Adrenal gland (tissue), 12 donors: ENCODE results near the gene RFLNA. TPM values are rescaled to one million over a fixed set of nuclear protein-coding genes. Genes with fewer than 3 reads are reported as not detected.

Experiments used
- DNase-seq, 7 donors: peaks; one replicate each; pipeline ENCODE4 v3.0.0-alpha.2; 2019 to 2020
- H3K27ac ChIP-seq, 5 donors: fragments of 200-600 bp; sonication (generic) in 4 of 5; 1 replicate in 3 of 5; 2 replicates in 2 of 5; pipeline versions ENCODE4 v1.5.1 to v1.8.0; 2016 to 2020; ENCODE audit warnings: mild to moderate bottlenecking in 1 of 5
- H3K27me3 ChIP-seq: fragments of 200-600 bp; 2 replicates; pipeline ENCODE4 v1.8.0; 2021
- H3K36me3 ChIP-seq, 2 donors: fragments of 200-600 bp; replicated peaks in 1 of 2; 1 replicate in 1 of 2; 2 replicates in 1 of 2; pipeline versions ENCODE4 v1.5.1 to v1.8.0; 2018 to 2022
- H3K4me1 ChIP-seq, 2 donors: fragments of 200-600 bp; replicated peaks in 1 of 2; 1 replicate in 1 of 2; 2 replicates in 1 of 2; pipeline versions ENCODE4 v1.5.1 to v1.8.0; 2018 to 2021
- H3K4me3 ChIP-seq, 4 donors: fragments of 200-600 bp; sonication (generic) in 3 of 4; one replicate each; pipeline ENCODE4 v1.5.1; 2016 to 2018
- H3K9me3 ChIP-seq, 3 donors: fragments of 200-600 bp; sonication (generic) in 1 of 3; replicated peaks in 1 of 3; 1 replicate in 2 of 3; 2 replicates in 1 of 3; pipeline versions ENCODE4 v1.5.1 to v1.8.0; 2016 to 2021
- POLR2A ChIP-seq, 2 donors: fragments of 450-650 bp; IDR thresholded peaks; one replicate each; pipeline ENCODE4 v1.6.1; 2017; ENCODE audit warnings: antibody characterized with exemption in 2 of 2, mild to moderate bottlenecking in 2 of 2, moderate library complexity in 1 of 2
- WGBS, 4 donors: extraction: QIAGEN DNeasy Blood & Tissue Kit in 2 of 4; methylation state at CpG; one replicate each; pipeline versions ENCODE4 v1.1.5 to v1.1.7; 2013 to 2017; 5-methylcytosine and 5-hydroxymethylcytosine counted together
- intact Hi-C, 2 donors: fragments of 100-400 bp; cut with DNase I; formaldehyde crosslinking; loops; one replicate each; pipeline versions ENCODE4 v1.14.1 to v1.15.0; 2022 to 2023
- polyA plus RNA-seq, 3 donors: library from polyadenylated mRNA; stranded (reverse); fragments of 200-250 nt in 2 of 3; fragments of 350-450 nt in 1 of 3; fragmentation: Illumina TruSeq in 1 of 3; extraction: RNeasy Lipid Tissue Mini Kit (QIAGEN cat#74804) in 1 of 3; gene quantifications; one replicate each; pipeline ENCODE4 v1.2.3, GENCODE V29; 2013 to 2014
- total RNA-seq, 9 donors: library from RNA; depleted of rRNA in 4 of 9; stranded (reverse); fragments of >200 nt in 4 of 9; fragments of 120-200 nt in 1 of 9; fragmentation: NEBNext Ultra II Directional in 1 of 9; extraction: Animal tissue kit (Norgen Biotek cat#: 25700) in 1 of 9; gene quantifications; one replicate each; pipeline versions ENCODE4 v1.1.0 to v1.2.4, GENCODE V29; 2013 to 2023
- TF ChIP-seq, protein P1 (sequence below), 6 experiments: fragments of 450-650 bp in 4 of 6; fragments of 200-600 bp in 2 of 6; sonication (generic) in 1 of 6; IDR thresholded peaks; 1 replicate in 5 of 6; 2 replicates in 1 of 6; pipeline versions ENCODE4 v1.5.1 to v1.8.0; 2016 to 2021; ENCODE audit warnings: antibody characterized with exemption in 6 of 6, mild to moderate bottlenecking in 2 of 6, moderate library complexity in 1 of 6
- donor health status: healthy with polysubstance abuse.
- donor health status: Bipolar disorder and iron deficiency.
- donor health status: DM: yes; HTN: yes; CAD: no.
- donor health status: DM: no; HTN: no; CAD: no.
- donor health status: DM: no; HTN: no; CAD: no.
- donor health status: DM: yes; HTN: yes; CAD: no.

RFLNA gene
- total and polyA plus RNA-seq, 12 donors = 0.38 to 3.9 (median 1.4) TPM; not detected in 1

DNA sequence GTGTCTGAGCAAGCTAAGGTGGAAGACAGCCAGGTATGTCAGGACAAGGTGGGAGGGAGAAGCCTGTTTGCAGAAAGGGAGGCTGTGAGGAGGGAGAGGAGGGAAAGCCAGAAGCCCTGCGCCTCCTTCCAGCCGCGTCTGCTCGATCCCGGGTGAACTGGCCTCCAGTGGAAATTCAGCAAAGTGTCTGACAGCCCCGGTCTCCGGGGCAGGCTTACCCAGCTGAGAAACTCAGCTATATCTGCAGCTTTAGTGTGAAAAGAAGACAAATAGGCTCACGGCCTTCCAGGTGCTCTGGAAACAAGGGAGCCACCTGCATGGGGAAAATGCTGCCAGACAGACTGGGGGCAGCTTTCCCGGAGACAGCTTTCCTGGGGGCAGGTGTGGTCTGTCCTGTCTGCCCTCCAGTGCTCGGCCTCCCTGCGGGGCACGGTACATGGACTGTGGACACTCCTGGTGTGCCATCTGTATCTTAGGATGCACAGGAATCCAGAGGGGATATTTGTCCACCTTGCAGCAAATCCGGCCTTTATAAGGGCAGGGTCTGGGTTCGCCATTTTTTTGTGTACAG lies 6.3 kb downstream of the RFLNA start:
- 75 to 78% (median 77%) methylated on average over 13 to 14 of the region's 14 CpGs for WGBS, 4 donors
- Histone ChIP-seq H3K4me3 (no peak overlapping the region), H3K4me1 (no peaks in the 10 kb centered on the region), H3K9me3 (no peaks in the 10 kb centered on the region), H3K27me3 (peaks cover 5% of the 10 kb centered on the region), H3K27ac (no peak overlapping the region), H3K36me3 (no peaks in the 10 kb centered on the region)
- intact Hi-C loops = no loop called here
- TF ChIP-seq, protein P1, sequence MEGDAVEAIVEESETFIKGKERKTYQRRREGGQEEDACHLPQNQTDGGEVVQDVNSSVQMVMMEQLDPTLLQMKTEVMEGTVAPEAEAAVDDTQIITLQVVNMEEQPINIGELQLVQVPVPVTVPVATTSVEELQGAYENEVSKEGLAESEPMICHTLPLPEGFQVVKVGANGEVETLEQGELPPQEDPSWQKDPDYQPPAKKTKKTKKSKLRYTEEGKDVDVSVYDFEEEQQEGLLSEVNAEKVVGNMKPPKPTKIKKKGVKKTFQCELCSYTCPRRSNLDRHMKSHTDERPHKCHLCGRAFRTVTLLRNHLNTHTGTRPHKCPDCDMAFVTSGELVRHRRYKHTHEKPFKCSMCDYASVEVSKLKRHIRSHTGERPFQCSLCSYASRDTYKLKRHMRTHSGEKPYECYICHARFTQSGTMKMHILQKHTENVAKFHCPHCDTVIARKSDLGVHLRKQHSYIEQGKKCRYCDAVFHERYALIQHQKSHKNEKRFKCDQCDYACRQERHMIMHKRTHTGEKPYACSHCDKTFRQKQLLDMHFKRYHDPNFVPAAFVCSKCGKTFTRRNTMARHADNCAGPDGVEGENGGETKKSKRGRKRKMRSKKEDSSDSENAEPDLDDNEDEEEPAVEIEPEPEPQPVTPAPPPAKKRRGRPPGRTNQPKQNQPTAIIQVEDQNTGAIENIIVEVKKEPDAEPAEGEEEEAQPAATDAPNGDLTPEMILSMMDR (IDR thresholded peaks at IDR 0.05) = no peak
- no peak for TF ChIP-seq POLR2A (IDR thresholded peaks at IDR 0.05)
- DNase-seq = no peak

DNA sequence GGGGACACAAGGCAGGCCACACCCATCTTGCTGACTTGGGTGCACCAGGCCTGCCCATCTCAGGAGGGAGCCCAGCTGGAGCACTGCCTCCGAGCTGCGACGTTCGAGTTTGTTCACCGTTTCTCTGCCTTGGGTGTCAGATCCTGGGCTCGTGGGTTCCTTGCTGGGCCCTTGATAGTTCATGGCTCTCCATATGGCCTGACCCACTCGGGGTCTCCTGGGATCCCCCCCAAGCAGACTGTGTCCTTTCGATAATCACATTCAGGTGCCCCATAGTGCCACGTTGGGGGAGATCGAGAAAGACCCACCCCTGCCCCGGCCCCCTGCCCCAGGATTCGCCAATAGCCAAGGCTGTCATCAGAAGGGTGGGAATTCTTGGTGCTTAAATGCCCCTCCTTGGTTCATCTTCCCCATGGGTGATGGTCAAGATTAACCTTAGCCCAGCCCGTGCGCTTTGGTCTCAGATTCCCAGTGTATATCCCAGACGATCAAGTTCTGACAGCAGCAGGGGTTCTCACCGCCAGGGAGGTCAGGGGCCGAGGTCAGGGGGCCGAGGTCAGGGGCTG lies 7.4 kb downstream of the RFLNA start:
- H3K4me1 ChIP-seq = no peaks in the 10 kb centered on the region
- no peaks in the 10 kb centered on the region for H3K36me3 ChIP-seq
- H3K27ac ChIP-seq = no peak overlapping the region
- no peaks in the 10 kb centered on the region for H3K9me3 ChIP-seq
- WGBS, 4 donors = 87 to 90% (median 89%) methylated on average over 16 to 18 of the region's 18 CpGs
- no peak for DNase-seq
- no peak overlapping the region for H3K4me3 ChIP-seq
- peaks cover 1% of the 10 kb centered on the region for H3K27me3 ChIP-seq
- intact Hi-C loops = no loop called here
- TF ChIP-seq, protein P1 (IDR thresholded peaks at IDR 0.05) = no peak
- TF ChIP-seq POLR2A (IDR thresholded peaks at IDR 0.05) = no peak

DNA sequence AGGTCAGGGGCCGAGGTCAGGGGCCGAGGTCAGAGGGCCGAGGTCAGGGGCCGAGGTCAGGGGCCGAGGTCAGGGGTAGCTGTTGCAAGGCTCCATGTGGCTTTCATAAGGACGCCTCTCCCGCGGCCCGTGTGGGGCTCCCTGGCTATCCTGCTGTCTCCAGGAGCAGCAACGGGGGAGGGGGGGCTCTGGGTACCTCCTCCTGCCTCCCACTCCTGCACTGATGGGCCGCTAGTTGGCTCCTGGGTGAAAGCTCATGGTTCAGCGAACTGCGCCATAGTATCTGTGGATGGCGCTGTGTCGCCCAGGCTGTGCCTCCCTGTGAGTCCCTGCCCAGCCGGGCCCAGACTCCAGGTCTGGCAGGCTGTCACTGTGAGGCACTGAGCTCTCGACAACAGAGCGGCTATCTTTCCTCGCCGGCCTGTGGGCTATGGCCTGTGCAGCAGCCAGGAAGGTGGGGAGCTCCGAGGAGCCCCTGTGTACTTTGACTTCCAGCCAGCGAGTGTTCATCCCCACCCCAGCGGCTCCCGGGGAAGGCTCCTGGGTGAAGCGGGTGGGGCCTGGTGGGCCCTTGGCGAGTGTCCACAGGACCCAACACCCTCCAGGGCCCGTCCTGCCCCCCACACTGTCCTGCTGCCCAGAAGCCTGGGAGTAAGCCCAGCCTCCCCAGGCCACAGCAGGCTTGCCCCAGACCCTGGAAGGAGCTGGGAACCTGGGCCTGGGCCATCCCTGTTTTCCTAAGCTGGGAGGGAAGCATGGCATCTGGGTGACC lies 8.1 kb downstream of the RFLNA start:
- no peaks in the 10 kb centered on the region for H3K4me1 ChIP-seq
- no peak overlapping the region for H3K27ac ChIP-seq
- intact Hi-C loops = no loop called here
- no peaks in the 10 kb centered on the region for H3K36me3 ChIP-seq
- no peaks in the 10 kb centered on the region for H3K9me3 ChIP-seq
- 60 to 77% (median 70%) methylated on average over 8 to 27 of the region's 27 CpGs for WGBS, 4 donors
- no peak for DNase-seq
- H3K4me3 ChIP-seq = no peak overlapping the region
- H3K27me3 ChIP-seq = no peaks in the 10 kb centered on the region
- no peak for TF ChIP-seq POLR2A (IDR thresholded peaks at IDR 0.05)
- TF ChIP-seq, protein P1 (IDR thresholded peaks at IDR 0.05) = no peak

DNA sequence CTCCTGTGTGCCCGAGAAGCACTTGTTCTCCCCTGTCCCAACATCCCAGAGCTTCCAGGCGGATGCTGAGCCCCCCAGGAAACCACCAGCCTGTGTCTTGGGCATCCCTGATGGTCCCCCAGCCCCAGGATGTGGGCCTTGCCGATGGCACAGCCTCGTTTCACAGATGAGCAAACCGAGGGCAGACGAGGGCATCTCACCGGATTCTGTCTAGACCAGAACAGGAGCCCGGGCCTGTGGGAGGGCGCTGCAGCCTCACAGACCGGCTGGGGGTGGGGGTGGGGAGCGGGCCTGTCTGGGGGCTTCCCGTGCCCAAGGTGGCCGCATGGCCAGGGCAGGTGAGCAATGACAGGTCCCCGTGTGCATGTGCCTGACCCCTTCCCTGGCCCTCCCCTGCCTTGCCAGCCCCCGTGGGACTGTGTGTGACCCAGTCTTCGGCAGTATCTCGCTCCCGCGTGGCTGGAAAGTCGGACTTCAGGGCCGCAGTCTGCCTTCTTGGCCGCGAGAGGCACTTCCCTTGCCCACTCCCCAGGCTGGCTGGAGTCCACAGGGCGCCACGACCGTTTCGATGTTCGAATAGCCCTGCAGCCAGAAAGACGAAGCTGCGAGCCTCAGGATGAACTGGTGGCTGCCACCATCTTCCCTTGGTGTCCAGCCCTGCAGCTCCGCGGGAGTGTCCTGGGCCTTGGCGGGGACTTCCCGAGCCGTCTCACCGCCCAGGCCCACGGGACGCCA lies 8.9 kb downstream of the RFLNA start:
- Histone ChIP-seq H3K27ac (no peak overlapping the region), H3K4me1 (no peaks in the 10 kb centered on the region), H3K9me3 (no peaks in the 10 kb centered on the region), H3K36me3 (no peaks in the 10 kb centered on the region), H3K27me3 (no peaks in the 10 kb centered on the region), H3K4me3 (no peak overlapping the region)
- intact Hi-C loops = no loop called here
- WGBS, 4 donors = 84 to 94% (median 90%) methylated on average over 9 to 38 of the region's 38 CpGs
- DNase-seq = no peak
- TF ChIP-seq, protein P1 (IDR thresholded peaks at IDR 0.05) = no peak
- no peak for TF ChIP-seq POLR2A (IDR thresholded peaks at IDR 0.05)
